ENCODE data around the gene CCNY. TPM values are rescaled to one million over a fixed set of nuclear protein-coding genes. Genes with fewer than 3 reads are reported as not detected.
A peak's percentile ranks its signal among the peaks of the same experiment; 100 is the strongest.

Gene CCNY
- total and polyA plus RNA-seq, 2 of the 13 experiments (the other 11 are each of a cell fraction or from before 2014, with no cell fraction given): 48.2 to 54.7 TPM

- TF ChIP-seq, protein P1, sequence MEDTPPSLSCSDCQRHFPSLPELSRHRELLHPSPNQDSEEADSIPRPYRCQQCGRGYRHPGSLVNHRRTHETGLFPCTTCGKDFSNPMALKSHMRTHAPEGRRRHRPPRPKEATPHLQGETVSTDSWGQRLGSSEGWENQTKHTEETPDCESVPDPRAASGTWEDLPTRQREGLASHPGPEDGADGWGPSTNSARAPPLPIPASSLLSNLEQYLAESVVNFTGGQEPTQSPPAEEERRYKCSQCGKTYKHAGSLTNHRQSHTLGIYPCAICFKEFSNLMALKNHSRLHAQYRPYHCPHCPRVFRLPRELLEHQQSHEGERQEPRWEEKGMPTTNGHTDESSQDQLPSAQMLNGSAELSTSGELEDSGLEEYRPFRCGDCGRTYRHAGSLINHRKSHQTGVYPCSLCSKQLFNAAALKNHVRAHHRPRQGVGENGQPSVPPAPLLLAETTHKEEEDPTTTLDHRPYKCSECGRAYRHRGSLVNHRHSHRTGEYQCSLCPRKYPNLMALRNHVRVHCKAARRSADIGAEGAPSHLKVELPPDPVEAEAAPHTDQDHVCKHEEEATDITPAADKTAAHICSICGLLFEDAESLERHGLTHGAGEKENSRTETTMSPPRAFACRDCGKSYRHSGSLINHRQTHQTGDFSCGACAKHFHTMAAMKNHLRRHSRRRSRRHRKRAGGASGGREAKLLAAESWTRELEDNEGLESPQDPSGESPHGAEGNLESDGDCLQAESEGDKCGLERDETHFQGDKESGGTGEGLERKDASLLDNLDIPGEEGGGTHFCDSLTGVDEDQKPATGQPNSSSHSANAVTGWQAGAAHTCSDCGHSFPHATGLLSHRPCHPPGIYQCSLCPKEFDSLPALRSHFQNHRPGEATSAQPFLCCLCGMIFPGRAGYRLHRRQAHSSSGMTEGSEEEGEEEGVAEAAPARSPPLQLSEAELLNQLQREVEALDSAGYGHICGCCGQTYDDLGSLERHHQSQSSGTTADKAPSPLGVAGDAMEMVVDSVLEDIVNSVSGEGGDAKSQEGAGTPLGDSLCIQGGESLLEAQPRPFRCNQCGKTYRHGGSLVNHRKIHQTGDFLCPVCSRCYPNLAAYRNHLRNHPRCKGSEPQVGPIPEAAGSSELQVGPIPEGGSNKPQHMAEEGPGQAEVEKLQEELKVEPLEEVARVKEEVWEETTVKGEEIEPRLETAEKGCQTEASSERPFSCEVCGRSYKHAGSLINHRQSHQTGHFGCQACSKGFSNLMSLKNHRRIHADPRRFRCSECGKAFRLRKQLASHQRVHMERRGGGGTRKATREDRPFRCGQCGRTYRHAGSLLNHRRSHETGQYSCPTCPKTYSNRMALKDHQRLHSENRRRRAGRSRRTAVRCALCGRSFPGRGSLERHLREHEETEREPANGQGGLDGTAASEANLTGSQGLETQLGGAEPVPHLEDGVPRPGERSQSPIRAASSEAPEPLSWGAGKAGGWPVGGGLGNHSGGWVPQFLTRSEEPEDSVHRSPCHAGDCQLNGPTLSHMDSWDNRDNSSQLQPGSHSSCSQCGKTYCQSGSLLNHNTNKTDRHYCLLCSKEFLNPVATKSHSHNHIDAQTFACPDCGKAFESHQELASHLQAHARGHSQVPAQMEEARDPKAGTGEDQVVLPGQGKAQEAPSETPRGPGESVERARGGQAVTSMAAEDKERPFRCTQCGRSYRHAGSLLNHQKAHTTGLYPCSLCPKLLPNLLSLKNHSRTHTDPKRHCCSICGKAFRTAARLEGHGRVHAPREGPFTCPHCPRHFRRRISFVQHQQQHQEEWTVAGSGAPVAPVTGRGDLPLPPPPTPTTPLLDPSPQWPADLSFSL (CRISPR knock-in tag; IDR thresholded peaks at IDR 0.05): 0 out of 2 replicates have a peak, but pooled peaks have one; percentile 35
- TF ChIP-seq ZNF160 (CRISPR knock-in tag; IDR thresholded peaks at IDR 0.05) (no peak), KDM1A (CRISPR knock-in tag; IDR thresholded peaks at IDR 0.05) (peak; percentile 45; the same call in 1 of the 2 replicates), ZNF24 (IDR thresholded peaks at IDR 0.05) (no peak), PREB (CRISPR knock-in tag; IDR thresholded peaks at IDR 0.05) (no peak), ATF3 (CRISPR knock-in tag; IDR thresholded peaks at IDR 0.05) (no peak), ZNF781 (CRISPR knock-in tag; IDR thresholded peaks at IDR 0.05; ENCODE audit: borderline replicate concordance, not compliant biosample characterization) (no peak), GATAD2A (CRISPR knock-in tag; IDR thresholded peaks at IDR 0.05) (peak; percentile 70), SOX6 (IDR thresholded peaks at IDR 0.05) (no peak), SOX6 (CRISPR knock-in tag; IDR thresholded peaks at IDR 0.05) (peak; percentile 47), MAX (IDR thresholded peaks at IDR 0.05) (peak; percentile 72), SP140L (CRISPR knock-in tag; IDR thresholded peaks at IDR 0.05; ENCODE audit: borderline replicate concordance) (no peak), HMG20B (CRISPR knock-in tag; conservative IDR thresholded peaks at IDR 0.05) (no peak), NFE2L1 (CRISPR knock-in tag; IDR thresholded peaks at IDR 0.05; ENCODE audit: borderline replicate concordance) (no peak)
- TF ChIP-seq, protein P2, sequence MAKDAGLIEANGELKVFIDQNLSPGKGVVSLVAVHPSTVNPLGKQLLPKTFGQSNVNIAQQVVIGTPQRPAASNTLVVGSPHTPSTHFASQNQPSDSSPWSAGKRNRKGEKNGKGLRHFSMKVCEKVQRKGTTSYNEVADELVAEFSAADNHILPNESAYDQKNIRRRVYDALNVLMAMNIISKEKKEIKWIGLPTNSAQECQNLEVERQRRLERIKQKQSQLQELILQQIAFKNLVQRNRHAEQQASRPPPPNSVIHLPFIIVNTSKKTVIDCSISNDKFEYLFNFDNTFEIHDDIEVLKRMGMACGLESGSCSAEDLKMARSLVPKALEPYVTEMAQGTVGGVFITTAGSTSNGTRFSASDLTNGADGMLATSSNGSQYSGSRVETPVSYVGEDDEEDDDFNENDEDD (CRISPR knock-in tag; IDR thresholded peaks at IDR 0.05; ENCODE audit: borderline replicate concordance): no peak
- TF ChIP-seq, protein P3, sequence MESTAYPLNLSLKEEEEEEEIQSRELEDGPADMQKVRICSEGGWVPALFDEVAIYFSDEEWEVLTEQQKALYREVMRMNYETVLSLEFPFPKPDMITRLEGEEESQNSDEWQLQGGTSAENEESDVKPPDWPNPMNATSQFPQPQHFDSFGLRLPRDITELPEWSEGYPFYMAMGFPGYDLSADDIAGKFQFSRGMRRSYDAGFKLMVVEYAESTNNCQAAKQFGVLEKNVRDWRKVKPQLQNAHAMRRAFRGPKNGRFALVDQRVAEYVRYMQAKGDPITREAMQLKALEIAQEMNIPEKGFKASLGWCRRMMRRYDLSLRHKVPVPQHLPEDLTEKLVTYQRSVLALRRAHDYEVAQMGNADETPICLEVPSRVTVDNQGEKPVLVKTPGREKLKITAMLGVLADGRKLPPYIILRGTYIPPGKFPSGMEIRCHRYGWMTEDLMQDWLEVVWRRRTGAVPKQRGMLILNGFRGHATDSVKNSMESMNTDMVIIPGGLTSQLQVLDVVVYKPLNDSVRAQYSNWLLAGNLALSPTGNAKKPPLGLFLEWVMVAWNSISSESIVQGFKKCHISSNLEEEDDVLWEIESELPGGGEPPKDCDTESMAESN (CRISPR knock-in tag; conservative IDR thresholded peaks at IDR 0.05): no peak
- TF ChIP-seq, protein P4, sequence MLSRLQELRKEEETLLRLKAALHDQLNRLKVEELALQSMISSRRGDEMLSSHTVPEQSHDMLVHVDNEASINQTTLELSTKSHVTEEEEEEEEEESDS (CRISPR knock-in tag; IDR thresholded peaks at IDR 0.05; ENCODE audit: borderline replicate concordance): no peak
- TF ChIP-seq, protein P5, sequence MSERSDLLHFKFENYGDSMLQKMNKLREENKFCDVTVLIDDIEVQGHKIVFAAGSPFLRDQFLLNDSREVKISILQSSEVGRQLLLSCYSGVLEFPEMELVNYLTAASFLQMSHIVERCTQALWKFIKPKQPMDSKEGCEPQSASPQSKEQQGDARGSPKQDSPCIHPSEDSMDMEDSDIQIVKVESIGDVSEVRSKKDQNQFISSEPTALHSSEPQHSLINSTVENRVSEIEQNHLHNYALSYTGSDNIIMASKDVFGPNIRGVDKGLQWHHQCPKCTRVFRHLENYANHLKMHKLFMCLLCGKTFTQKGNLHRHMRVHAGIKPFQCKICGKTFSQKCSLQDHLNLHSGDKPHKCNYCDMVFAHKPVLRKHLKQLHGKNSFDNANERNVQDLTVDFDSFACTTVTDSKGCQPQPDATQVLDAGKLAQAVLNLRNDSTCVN (CRISPR knock-in tag; IDR thresholded peaks at IDR 0.05; ENCODE audit: borderline replicate concordance): no peak
These were observed 73.5 kb downstream of the CCNY start (continued) for GRCh38 chr10:35409808-35410207.

Data from HepG2 (cell line).